Stomach smooth muscle (tissue), 2 donors: Measurements from ENCODE around the gene HSD17B3.
"Not testable (repeated sequence)": the region's sequence is repeated elsewhere in the genome, so short reads cannot be mapped to it uniquely, and the experiment has no call there.

Source experiments
- H3K27ac ChIP-seq: one replicate; pipeline ENCODE4 v1.7.0; 2013; ENCODE audit warnings: mild to moderate bottlenecking, low read length, inconsistent platforms
- H3K27me3 ChIP-seq, 2 donors: one replicate each; pipeline ENCODE4 v1.7.0; 2013; ENCODE audit warnings: low read length in 2 of 2; ENCODE audit not compliant: insufficient read depth in 2 of 2, control insufficient read depth in 1 of 2
- H3K36me3 ChIP-seq, 2 donors: one replicate each; pipeline ENCODE4 v1.7.0; 2013; ENCODE audit warnings: low read length in 2 of 2; ENCODE audit not compliant: control insufficient read depth in 2 of 2, insufficient read depth in 2 of 2
- H3K4me1 ChIP-seq: one replicate; pipeline ENCODE4 v1.7.0; 2013; ENCODE audit warnings: low read length; ENCODE audit not compliant: control insufficient read depth, insufficient read depth
- H3K4me3 ChIP-seq, 2 donors: one replicate each; pipeline ENCODE4 v1.7.0; 2013; ENCODE audit warnings: low read length in 2 of 2
- H3K9ac ChIP-seq, 2 donors: one replicate each; pipeline ENCODE4 v1.7.0; 2013; ENCODE audit warnings: low read length in 2 of 2, mild to moderate bottlenecking in 1 of 2
- H3K9me3 ChIP-seq, 2 donors: one replicate each; pipeline ENCODE4 v1.7.0; 2013; ENCODE audit warnings: low read length in 2 of 2; ENCODE audit not compliant: control insufficient read depth in 2 of 2
- donor health status: healthy.
- donor health status: Pancreatic carcinoma.

The HSD17B3 gene

DNA sequence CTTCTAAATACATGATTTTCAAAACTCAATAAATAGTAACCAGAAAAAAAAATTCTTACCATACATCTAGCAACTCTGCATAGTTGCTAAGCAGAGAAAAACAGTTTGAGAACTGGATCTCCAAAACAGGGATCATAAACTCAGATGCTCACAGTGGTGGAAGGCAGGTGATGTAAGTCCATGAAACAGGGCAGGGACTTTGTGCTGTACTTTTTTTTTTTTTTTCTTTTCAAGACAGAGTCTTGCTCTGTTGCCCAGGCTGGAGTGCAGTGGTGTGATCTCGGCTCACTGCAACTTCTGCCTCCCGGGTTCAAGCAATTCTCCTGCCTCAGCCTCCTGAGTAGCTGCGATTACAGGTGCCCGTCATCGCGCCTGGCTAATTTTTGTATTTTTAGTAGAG, 5.0 kb upstream of the HSD17B3 start:
- H3K4me3 ChIP-seq, H3K9ac ChIP-seq, H3K36me3 ChIP-seq, H3K27me3 ChIP-seq, H3K9me3 ChIP-seq, H3K4me1 ChIP-seq, H3K27ac ChIP-seq: not testable (repeated sequence)

- Histone ChIP-seq H3K27me3 (no peaks in the 10 kb centered on the region), H3K4me3 (no peak overlapping the region), H3K36me3 (no peaks in the 10 kb centered on the region), H3K9ac (no peak overlapping the region), H3K27ac (no peak overlapping the region), H3K9me3 (no peaks in the 10 kb centered on the region), H3K4me1 (no peaks in the 10 kb centered on the region)
Measured at GRCh38 chr9:96305171-96305570, 3.2 kb upstream of the HSD17B3 start.

- Histone ChIP-seq H3K9ac (no peak overlapping the region), H3K36me3 (no peaks in the 10 kb centered on the region), H3K4me3 (no peak overlapping the region), H3K4me1 (no peaks in the 10 kb centered on the region), H3K27ac (no peak overlapping the region), H3K27me3 (no peaks in the 10 kb centered on the region), H3K9me3 (no peaks in the 10 kb centered on the region)
Measured at GRCh38 chr9:96304230-96304629, 2.3 kb upstream of the HSD17B3 start.

DNA sequence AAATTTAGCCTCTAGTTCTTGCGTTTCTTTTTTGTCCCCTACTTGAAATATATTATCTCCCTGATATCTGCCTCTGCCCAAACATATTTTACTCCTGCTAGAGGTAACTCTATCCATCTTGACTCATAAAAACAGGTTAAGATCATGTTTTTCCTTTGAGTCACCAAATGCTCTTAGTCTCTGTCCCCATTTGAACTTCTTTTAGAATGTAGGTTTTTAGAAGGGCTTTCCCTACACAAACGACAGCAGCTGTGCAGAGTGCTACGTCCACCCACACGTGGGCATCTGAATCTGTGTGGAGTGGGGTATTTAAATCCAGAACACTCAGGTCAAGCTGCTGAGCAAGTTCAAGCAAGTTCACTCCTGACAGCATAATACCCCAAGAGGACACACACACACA, 2.2 kb downstream of the HSD17B3 start:
- H3K4me3 ChIP-seq: no peak overlapping the region
- no peaks in the 10 kb centered on the region for H3K27me3 ChIP-seq
- no peaks in the 10 kb centered on the region for H3K4me1 ChIP-seq
- no peak overlapping the region for H3K27ac ChIP-seq
- no peaks in the 10 kb centered on the region for H3K36me3 ChIP-seq
- no peaks in the 10 kb centered on the region for H3K9me3 ChIP-seq
- H3K9ac ChIP-seq: no peak overlapping the region

DNA sequence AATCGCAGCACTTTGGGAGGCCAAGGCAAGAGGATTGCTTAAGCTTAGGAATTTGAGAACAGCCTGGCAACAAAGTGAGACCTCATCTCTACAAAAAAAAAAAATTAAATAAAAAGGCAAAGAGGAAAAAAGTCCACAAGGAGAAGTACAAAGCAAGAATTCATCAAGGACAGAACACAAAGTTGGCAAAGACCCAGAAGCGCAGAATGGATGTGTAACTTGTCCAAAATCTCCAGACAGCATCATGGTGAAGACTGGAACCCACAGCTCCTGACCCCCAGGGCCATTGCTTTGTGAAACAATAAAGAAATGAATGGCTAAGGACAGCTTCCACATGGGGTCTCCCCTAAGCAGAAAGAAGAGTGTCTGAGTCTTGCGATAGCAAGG, 7.8 kb downstream of the HSD17B3 start:
- no peak overlapping the region for H3K27ac ChIP-seq
- no peaks in the 10 kb centered on the region for H3K36me3 ChIP-seq
- no peaks in the 10 kb centered on the region for H3K9me3 ChIP-seq
- H3K4me3 ChIP-seq: no peak overlapping the region
- no peak overlapping the region for H3K9ac ChIP-seq
- H3K4me1 ChIP-seq: no peaks in the 10 kb centered on the region
- no peaks in the 10 kb centered on the region for H3K27me3 ChIP-seq

DNA sequence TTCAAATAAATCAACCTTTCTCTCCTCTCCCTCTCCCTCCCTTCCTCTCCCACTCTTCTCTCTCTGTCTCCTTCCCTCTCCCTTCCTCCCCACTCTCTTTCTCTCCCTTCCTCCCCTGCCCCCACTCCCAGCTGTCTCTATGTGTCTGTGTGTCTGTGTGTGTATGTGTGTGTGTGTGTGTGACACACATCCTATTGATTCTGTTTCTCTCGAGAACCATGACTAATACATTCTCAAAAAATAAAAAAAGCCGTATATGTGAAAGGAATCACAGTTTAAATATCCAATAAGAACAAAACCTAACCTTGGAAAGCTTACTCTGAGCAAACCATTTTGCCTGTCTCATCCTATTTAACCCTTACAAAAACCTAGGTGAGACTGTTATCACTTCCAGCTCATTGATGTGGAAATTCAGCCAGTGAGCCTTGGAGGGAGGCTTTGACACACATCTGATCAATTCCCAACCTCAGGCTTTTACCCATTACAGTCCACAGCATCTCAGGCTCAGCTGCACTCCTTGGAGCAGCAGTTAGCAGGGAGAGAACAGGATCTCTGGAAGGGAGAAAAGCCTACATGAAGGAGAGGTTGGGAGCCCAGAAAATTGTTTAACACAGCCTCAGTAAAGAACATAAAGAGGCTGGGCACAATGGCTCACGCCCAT, 8.3 kb downstream of the HSD17B3 start:
- Histone ChIP-seq H3K9me3 (no peaks in the 10 kb centered on the region), H3K4me1 (no peaks in the 10 kb centered on the region), H3K9ac (no peak overlapping the region), H3K4me3 (no peak overlapping the region), H3K27me3 (no peaks in the 10 kb centered on the region), H3K36me3 (no peaks in the 10 kb centered on the region), H3K27ac (no peak overlapping the region)

DNA sequence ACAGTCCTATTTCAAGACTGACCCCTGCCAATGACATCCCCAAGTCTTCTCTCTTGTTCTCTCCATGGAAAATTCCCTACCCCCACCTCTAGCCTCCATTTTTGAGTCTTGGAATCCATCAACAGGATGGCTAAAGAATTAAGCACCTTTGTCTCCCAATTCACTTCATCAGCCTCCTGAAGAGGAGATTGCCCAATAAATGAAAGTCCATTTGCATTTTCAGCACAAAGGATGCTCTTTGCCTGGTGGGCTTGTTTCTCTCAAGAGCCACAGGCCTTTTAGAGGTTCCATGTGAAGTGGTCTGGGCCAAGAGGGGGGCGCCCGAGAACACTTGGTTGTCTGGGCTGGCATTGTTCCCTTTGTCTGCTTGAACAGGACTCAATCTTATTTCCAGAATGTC, 12.6 kb downstream of the HSD17B3 start:
- no peak overlapping the region for H3K9ac ChIP-seq
- H3K27ac ChIP-seq: no peak overlapping the region
- H3K4me3 ChIP-seq: no peak overlapping the region
- H3K36me3 ChIP-seq: no peaks in the 10 kb centered on the region
- H3K4me1 ChIP-seq: no peaks in the 10 kb centered on the region
- no peaks in the 10 kb centered on the region for H3K9me3 ChIP-seq
- no peaks in the 10 kb centered on the region for H3K27me3 ChIP-seq

DNA sequence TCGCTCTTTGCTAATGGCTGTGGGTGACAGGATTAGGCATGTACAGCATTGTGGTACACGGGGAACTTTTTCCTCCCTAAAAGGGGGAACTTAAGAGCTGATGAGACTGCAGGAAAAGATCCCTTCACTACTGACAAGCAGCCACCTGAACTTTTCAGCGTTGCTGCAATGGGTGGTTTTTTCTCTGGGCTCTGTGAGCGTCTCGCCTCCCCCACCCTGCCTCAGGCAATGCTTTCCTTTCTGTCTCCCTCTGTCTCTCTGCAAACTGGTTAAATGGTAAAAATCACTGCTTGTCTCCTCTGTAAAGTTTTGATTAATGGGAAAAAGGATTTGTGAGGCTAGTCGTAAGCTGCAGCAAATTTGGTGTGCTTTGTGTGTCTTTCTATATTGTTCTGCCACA, 20.3 kb downstream of the HSD17B3 start:
- Histone ChIP-seq H3K4me3 (no peak overlapping the region), H3K9ac (no peak overlapping the region), H3K27ac (no peak overlapping the region)

GRCh38 chr9:96279932-96280331, 22.0 kb downstream of the HSD17B3 start:
- peaks cover 2 to 3% of the 10 kb centered on the region in 2 donors for H3K9me3 ChIP-seq
- H3K9ac ChIP-seq: no peak overlapping the region
- H3K27ac ChIP-seq: no peak overlapping the region
- H3K4me1 ChIP-seq: no peaks in the 10 kb centered on the region
- H3K36me3 ChIP-seq: no peaks in the 10 kb centered on the region
- H3K27me3 ChIP-seq: no peaks in the 10 kb centered on the region
- H3K4me3 ChIP-seq: no peak overlapping the region

More for the DNA sequence above, 20.3 kb downstream of the HSD17B3 start:
- no peaks in the 10 kb centered on the region for H3K36me3 ChIP-seq
- no peaks in the 10 kb centered on the region for H3K9me3 ChIP-seq
- no peaks in the 10 kb centered on the region for H3K27me3 ChIP-seq
- H3K4me1 ChIP-seq: no peaks in the 10 kb centered on the region

DNA sequence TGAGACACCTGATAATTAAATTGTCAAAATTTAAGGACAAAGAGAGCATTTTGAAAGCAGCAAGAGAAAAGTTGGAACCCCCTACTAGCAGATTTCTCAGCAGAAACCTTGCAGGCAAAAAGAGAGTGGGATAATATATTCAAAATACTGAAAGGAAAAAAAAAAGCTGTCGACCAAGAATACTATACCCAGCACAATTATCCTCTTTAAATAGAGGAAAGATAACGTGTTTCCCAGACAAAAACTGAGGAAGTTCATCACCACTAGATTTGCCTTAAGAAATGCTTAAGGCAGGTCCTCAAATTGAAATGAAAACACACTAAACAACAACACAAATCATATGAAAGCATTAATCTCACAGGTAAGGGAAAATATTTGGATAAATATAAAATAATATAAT, 27.0 kb downstream of the HSD17B3 start:
- Histone ChIP-seq H3K27ac (no peak overlapping the region), H3K4me3 (no peak overlapping the region), H3K9ac (no peak overlapping the region), H3K9me3 (peaks cover 2 to 13% of the 10 kb centered on the region in 2 donors), H3K4me1 (no peaks in the 10 kb centered on the region), H3K36me3 (no peaks in the 10 kb centered on the region), H3K27me3 (no peaks in the 10 kb centered on the region)

- Histone ChIP-seq H3K27me3 (no peaks in the 10 kb centered on the region), H3K9me3 (peaks cover 2 to 11% of the 10 kb centered on the region in 2 donors), H3K27ac (no peak overlapping the region), H3K4me1 (no peaks in the 10 kb centered on the region), H3K4me3 (no peak overlapping the region), H3K36me3 (no peaks in the 10 kb centered on the region), H3K9ac (no peak overlapping the region)
Measured at GRCh38 chr9:96270236-96270744, 31.7 kb downstream of the HSD17B3 start.
